Esophagus mucosa (tissue), 1 donor: Measurements from ENCODE around the gene ZNF486. TPM values are rescaled to one million over a fixed set of nuclear protein-coding genes. Genes with fewer than 3 reads are reported as not detected.
"Not testable (repeated sequence)": the region's sequence is repeated elsewhere in the genome, so short reads cannot be mapped to it uniquely, and the experiment has no call there.

Experiments
- ATAC-seq: fragments of 200-7000 bp; cut with Tn5 transposase; one replicate; pipeline ENCODE4 v1.9.1; 2020
- total RNA-seq: library from RNA; stranded (reverse); gene quantifications from one replicate; pipeline ENCODE4 v1.2.4, GENCODE V29; 2023
- donor health status: DM: yes; HTN: yes; CAD: no.

Gene ZNF486
- total RNA-seq: 0.60 TPM

DNA sequence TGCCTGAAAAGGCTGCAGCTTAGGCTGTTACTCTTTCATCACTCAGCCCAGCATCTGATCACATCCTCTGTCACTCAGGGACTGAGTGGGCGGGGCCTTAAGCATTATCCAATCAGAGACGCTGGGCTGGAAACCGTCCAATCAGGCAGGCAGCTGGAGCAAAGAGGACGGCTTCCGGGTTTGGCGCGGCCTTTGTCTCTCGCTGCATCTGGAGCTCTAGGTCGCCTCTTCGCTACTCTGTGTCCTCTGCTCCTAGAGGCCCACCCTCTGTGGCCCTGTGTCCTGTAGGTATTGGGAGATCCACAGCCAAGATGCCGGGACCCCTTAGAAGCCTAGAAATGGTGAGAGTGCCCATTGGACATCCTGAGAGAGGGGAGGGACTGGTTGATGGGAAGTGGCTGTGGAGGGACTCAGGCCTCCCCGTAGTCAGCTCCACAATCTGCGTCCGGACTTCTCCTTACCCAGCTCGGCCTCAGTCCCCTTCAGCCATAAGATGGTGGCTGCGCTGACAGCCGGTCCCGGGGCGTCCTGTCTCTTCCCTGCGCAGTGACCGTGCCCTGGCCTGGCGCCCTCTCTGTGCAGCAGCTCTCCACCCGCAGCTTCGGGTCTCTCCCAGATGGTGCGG, at the start of gene ZNF486:
ZNF486 (plus strand) TSS at position 195 of the 625 bp plus-strand sequence; CDS start at position 312, 117 bp downstream.
- ATAC-seq: peak; percentile 92

DNA sequence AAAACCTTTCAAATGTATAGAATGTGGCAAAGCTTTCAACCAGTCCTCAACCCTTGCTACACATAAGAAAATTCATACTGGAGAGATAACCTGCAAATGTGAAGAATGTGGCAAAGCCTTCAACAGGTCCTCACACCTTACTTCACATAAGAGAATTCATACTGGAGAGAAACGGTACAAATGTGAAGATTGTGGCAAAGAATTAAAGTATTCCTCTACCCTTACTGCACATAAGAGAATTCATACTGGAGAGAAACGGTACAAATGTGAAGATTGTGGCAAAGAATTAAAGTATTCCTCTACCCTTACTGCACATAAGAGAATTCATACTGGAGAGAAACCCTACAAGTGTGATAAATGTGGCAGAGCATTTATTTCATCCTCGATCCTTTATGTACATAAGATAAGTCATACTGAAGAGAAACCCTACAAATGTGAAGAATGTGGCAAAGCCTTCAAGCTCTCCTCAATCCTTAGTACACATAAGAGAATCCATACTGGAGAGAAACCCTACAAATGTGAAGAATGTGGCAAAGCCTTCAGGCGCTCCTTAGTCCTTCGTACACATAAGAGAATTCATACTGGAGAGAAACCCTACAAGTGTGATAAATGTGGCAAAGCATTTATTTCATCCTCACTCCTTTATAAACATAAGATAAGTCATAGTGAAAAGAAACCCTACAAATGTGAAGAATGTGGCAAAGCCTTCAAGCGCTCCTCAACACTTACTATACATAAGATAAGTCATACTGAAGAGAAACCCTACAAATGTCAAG, 48.8 kb upstream of the ZNF486 start:
- not testable (repeated sequence) for ATAC-seq

DNA sequence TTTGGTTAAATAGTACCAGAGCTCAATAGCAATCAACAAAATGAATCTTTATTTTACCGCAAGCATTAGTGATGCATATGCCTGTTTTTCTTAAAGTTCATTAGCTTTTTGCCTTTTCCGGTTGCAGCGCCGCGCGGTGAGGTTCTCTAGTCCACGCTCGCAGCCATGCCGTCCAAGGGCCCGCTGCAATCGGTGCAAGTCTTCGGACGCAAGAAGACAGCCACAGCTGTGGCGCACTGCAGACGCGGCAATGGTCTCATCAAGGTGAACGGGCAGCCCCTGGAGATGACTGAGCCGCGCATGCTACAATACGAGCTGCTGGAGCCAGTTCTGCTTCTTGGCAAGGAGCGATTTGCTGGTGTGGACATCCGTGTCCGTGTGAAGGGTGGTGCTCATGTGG, 42.1 kb upstream of the ZNF486 start:
- no peak for ATAC-seq

DNA sequence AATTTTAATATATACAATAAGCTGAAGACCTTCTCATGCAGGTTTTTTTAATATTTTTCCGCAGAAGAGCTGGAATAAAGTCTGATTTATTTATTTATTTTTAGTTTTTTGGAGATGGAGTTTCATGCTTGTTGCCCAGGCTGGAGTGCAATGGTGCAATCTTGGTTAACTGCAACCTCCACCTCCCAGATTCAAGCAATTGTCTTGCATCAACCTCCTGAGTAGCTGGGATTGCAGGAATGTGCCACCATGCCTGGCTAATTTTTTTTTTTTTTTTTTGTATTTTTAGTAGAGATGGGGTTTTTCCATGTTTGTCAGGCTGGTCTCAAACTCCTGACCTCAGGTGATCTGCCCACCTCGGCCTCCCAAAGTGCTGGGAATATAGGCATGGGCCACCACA, 34.1 kb upstream of the ZNF486 start:
- ATAC-seq: not testable (repeated sequence)

DNA sequence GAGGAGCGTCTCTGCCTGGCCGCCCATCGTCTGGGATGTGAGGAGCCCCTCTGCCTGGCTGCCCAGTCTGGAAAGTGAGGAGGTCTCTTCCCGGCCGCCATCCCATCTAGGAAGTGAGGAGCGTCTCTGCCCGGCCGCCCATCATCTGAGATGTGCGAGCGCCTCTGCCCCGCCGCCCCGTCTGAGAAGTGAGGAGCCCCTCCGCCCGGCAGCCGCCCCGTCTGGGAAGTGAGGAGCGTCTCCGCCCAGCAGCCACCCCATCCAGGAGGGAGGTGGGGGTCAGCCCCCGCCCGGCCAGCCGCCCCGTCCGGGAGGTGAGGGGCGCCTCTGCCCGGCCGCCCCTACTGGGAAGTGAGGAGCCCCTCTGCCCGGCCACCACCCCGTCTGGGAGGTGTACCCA, 29.3 kb upstream of the ZNF486 start:
- not testable (repeated sequence) for ATAC-seq

DNA sequence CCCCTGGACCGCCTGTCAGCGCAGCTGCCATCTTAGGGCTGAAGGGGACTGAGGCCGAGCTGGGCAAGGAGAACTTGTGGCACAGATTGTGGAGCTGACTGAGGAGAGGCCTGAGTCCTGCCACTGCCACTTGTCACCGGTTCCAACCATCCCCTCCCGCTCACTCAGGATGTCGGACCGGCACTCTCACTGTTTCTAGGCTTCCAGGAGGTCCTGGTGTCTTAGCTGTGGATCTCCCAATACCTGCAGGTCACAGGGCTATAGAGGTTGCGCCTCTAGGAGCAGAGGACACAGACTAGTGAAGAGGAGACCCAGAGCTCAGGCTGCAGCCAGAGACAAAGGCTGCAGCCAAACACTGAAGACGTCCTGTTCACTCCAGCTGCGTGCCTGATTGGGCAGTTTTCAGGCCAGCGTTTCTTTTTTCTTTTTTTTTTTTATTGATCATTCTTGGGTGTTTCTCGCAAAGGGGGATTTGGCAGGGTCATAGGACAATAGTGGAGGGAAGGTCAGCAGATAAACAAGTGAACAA, 15.3 kb upstream of the ZNF486 start:
- ATAC-seq: no peak

DNA sequence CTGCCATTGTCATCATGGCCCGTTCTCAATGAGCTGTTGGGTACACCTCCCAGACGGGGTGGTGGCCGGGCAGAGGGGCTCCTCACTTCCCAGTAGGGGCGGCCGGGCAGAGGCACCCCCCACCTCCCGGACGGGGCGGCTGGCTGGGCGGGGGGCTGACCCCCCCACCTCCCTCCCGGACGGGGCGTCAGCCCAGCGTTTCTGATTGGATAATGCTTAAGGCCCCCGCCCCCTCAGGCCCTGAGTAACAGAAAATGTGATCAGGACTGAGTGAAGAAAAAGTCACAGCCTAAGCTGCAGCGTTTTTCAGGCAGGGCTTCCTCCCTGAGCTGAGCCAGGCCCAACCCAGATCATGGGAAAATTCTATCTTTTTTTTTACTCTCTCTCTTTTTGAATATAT, 14.5 kb upstream of the ZNF486 start:
- ATAC-seq: not testable (repeated sequence)

DNA sequence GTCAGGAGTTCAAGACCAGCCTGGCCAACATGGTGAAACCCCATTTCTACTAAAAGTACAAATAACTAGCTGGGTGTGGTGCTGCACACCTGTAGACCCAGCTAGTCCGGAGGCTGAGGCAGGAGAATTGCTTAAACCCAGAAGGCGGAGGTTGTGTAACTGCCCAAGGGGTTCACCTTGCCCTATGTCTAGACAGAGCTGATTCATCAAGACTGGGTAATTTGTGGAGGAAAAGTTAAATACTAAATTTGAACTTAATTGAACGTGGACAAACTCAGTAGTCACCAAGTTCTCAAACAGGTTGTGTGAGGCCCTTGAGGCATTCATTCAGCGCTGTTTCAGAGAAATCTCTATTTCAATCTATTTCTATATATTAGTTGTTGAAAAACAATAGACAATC, 13.7 kb upstream of the ZNF486 start:
- ATAC-seq: no peak

DNA sequence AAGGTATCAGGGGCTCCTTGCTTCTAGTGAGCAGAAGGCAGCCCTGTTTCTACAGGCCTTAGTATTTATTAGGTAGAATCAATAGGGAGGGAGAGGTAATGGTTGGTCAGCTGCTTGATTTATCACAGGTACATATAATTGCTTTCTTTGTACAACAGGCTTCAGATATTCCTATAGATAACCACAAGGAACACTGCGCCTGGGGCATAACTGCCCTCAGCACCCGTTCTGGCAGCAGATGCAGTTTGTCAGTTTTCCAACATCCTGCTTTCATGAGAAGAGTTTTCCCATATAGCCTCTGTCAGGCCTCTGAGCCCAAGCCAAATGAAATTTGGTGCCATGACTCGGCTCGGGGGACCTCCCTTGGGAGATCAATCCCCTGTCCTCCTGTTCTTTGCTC, 12.4 kb upstream of the ZNF486 start:
- no peak for ATAC-seq

DNA sequence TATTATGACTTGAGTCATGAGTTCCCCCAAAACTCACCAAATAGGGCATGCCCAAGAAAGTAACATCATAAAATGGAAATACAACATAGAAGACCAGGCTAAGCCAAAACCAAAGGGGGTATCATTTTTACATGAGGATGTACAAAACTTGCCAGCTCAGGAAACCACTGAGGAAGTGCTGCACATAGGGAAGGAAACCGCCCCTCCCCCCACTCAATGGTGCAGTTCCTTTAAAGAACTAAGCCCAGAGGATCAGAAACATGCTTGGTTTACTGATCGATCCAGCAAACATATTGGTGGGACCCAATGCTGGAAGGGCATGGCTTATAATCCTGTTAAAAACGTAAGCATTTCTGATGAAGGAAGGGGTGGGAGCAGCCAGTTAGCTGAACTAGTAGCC, 4.2 kb upstream of the ZNF486 start:
- no peak for ATAC-seq

DNA sequence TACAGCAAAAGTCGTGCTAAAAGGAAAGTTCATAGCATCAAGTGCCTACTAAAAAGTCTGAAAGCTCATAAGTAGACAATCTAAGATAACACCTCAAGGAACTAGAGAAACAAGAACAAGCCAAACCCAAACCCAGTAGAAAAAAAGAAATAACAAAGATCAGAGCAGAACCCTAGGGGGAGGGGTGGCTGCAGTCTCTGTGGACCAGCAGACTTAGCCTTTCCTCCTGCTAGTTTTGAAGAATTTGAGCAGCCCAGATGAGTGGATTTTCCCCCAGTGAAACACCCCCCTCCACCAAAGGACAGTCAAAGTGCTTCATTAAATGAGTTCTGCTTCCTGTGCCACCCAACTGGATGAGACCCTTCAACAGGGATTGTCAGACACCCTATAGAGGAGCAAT, 2.6 kb upstream of the ZNF486 start:
- no peak for ATAC-seq

DNA sequence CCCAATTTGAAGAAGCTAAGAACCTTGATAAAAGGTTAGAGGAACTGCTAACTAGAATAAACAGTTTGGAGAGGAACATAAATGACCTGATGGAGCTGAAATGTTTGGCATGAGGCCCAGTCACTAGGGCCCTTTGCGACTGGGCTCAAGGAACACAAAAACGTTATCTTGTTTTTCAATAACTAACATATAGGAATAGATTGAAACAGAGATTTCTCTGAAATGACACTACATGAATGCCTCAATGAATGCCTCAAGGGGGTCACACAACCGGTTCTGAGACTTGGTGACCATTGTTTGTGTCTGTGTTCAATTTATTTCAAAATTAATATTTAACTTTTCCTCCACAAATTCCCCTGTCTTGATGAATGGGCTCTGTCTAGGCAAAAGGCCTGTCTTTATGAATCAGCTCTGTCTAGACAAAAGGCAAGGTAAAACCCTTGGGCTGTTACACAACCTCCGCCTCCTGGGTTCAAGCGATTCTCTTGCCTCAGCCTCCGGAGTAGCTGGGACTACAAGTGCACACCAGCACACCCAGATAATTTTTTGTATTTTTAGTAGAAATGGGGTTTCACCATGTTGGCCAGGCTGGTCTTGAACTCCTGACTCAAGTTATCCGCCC, 932 bp upstream of the ZNF486 start:
- ATAC-seq: no peak

DNA sequence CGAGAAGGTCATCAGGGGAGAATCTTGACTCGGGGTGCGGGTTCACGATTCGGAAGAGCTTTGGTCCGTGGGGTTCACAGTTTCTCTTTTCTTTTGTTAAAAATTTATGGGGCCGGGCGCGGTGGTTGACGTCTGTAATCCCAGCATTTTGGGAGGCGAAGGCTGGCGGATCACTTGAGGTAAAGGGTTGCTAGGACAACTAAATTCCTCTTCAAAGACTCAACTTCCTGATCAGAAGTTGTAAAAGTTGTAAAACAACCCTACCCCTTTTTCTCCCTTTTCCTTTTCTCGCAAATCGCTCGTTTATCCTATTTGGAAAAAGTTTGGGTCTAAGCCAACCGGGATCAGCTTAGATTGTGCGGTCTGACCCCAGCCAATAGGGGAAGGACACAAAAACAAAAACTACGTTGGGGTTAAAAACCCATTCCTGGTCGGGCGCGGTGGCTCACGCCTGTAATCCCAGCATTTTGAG, 673 bp downstream of the ZNF486 start:
- ATAC-seq: no peak

DNA sequence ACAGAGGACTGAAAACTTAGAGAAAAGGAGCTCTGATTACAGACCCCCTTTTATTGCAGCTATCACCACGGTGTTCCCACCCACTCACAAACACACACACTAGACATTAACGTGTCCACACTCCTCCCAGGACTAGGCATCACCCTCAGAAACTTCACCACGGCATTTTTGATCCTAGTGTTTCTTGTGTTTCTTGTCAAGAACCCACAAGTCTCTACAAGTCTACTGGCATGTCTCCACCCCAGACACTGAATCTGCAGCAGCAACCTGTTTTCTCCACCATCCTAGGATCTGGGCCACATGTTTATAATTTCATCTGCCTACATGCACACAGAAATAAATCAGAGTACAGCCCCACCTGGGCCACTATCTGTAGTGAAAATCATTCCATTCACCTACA, 4.3 kb downstream of the ZNF486 start:
- ATAC-seq: no peak

DNA sequence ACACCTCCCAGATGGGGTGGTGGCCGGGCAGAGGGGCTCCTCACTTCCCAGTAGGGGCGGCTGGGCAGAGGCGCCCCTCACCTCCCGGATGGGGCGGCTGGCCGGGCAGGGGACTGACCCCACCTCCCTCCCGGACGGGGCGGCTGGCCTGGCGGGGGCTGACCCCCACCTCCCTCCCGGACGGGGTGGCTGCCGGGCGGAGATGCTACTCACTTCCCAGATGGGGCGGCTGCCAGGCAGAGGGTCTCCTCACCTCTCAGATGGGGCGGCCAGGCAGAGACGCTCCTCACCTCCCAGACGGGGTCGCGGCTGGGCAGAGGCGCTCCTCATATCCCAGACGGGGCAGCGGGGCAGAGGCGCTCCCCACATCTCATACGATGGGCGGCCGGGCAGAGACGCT, 8.8 kb downstream of the ZNF486 start:
- not testable (repeated sequence) for ATAC-seq

DNA sequence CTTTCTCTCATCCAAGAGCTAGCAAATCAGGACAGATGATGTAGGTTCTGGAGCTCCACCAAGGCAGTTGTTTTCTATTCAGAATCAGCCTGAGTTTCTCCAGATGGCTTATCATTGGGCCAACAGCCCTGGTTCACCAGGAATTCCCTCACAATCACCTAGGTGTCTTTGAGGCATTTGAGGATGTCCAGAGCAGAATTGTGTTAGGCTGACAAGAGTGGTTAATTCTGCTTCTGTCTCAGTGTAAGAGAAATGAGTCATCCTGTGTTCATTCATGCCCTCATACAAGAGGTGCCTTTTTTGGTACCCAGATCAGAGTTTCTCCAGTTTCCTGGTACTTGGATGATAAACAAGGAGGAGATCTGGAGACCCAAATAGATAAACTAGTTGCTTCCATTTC, 12.9 kb downstream of the ZNF486 start:
- not testable (repeated sequence) for ATAC-seq

DNA sequence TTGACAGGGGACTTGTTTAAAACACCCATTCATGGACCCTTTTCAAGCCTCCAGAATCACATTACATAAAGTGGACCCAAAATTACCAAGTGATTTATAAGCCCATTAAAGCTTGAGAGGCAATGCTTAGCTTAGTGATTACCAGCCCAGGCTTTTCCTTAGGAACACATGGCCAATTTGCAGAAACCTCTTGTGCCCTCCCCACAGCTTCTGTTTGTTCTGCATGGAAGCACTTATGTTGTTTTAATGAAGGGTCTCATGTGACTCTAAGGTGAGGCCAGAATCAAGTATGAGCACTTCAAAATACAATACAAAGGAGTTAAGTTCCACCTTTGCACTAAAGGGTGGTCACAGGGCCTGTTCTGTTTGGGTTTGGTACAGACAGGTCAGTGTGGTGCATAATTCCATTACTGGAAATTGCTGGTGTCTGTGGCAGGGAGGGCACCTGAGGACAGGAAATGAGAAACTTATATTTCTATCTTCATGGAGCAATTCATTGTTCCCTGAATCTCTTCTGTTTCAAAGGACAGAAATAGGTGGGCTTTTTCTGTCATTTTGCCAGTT, 15.3 kb downstream of the ZNF486 start:
- no peak for ATAC-seq

DNA sequence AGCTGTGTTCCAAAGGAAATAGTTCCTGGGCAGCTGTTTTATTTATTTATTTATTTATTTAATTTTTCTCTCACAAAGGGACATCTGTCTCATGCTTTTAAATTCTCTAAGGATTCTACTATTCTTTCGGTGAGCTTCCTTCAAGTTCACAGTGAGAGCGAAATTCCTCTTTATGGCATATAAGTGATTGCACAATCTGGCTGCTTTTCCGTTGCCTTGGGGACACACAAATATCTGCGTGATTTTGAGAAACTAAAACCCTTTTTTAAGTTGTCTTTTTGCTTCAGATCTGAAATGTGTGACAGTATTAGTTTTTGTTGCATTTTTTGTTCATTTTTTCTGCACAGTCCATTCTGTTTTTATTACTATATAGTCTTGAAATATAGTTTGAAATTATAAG, 19.2 kb downstream of the ZNF486 start:
- no peak for ATAC-seq

DNA sequence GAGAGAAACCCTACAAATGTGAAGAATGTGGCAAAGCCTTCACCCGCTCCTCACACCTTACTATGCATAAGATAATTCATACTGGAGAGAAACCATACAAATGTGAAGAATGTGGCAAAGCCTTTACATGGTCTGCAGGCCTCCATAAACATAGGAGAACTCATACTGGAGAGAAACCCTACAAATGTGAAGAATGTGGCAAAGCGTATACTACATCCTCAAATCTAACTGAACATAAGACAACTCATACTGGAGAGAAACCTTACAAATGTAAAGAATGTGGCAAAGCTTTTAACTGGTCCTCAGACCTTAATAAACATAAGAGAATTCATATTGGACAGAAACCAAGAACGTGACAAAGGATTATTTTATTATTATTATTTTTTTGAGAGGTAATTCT, 30.7 kb downstream of the ZNF486 start:
- no peak for ATAC-seq

DNA sequence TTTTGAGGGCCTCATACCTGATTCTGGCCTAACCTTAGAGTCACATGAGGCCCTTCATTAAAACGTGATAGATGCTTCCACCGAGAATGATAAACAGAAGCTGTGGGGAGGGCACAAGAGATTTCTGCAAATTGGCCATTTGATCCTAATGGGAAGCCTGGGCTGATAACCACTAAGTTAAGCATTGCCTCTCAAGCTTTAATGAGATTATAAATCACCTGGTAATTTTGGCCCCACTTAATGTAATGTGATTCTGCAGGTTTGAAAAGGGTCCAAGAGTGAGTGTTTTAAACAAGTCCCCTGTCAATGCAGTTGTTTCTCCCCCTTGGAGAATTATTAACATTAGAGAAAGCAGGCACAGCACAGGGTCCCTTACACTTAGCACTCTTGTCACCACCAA, 42.0 kb downstream of the ZNF486 start:
- no peak for ATAC-seq

DNA sequence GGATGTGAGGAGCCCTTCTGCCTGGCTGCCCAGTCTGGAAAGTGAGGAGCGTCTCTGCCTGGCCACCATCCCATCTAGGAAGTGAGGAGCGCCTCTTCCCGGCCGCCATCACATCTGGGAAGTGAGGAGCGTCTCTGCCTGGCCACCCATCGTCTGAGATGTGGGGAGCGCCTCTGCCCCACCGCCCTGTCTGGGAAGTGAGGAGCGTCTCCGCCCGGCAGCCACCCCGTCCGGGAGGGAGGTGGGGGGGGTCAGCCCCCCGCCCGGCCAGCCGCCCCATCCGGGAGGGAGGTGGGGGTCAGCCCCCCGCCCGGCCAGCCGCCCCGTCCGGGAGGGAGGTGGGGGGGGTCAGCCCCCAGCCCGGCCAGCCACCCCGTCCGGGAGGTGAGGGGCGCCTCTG, 47.4 kb downstream of the ZNF486 start:
- not testable (repeated sequence) for ATAC-seq

DNA sequence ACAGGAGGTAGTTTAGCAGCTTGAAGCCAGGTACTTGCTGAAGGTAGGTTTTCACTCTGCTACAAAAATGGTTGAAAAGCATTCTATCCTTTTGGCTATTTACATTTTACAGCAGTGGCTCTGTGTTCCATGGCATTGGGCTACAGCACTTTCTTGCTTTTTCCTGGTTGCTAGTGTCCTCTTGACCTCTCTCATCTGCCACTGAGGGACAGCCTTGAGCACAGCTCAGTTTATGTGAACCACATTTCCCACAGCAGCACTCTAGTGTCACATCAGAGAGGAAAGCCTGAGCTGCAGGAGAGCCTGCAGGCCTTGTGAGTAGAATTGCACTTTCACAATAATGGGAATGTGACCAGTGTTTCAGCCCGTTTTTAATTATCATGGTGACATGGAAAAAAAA, 54.6 kb downstream of the ZNF486 start:
- not testable (repeated sequence) for ATAC-seq

DNA sequence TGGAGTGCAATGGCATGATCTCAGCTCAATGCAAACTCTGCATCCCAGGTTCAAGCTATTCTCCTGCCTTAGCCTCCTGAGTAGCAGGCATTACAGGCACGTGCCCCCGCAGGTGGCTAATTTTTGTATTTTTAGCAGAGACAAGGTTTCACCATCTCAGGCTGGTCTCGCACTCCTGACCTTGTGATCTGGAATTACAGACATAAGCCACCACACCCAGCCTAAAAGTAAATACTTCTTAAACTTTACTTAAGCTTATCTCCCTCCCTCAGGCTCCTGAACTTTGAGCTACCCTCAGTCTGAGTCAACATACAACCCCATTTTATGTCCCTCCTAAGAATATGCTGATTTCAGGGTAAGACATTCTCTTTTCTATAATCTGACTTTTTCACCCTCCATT, 66.1 kb downstream of the ZNF486 start:
- ATAC-seq: no peak
